Activated T-cell treated with anti-CD3 and anti-CD28 coated beads for 1 hour (primary cell): Measurements from ENCODE around the gene SOWAHB.
"Not testable (repeated sequence)": the region's sequence is repeated elsewhere in the genome, so short reads cannot be mapped to it uniquely, and the experiment has no call there.

ENCODE experiments used
- DNase-seq: peaks from one replicate; pipeline ENCODE4 v3.0.0-alpha.2; 2020; ENCODE audit warnings: low read depth

The SOWAHB gene

GRCh38 chr4:76895619-76896018 is 2.3 kb downstream of the SOWAHB start:
- DNase-seq, result no peak

GRCh38 chr4:76894537-76895255 is 3.2 kb downstream of the SOWAHB start:
- DNase-seq, result no peak

- DNase-seq, result no peak
Observed at GRCh38 chr4:76892601-76893000, 5.3 kb downstream of the SOWAHB start.

GRCh38 chr4:76892001-76892400 is 5.9 kb downstream of the SOWAHB start:
- no peak for DNase-seq

- DNase-seq, result no peak
Observed at GRCh38 chr4:76886848-76887441, 11.0 kb downstream of the SOWAHB start.

GRCh38 chr4:76886214-76886613 is 11.7 kb downstream of the SOWAHB start:
- DNase-seq, result no peak

- no peak for DNase-seq
Observed at GRCh38 chr4:76883147-76883546, 14.8 kb downstream of the SOWAHB start.

GRCh38 chr4:76882630-76883029 is 15.3 kb downstream of the SOWAHB start:
- DNase-seq, result no peak

GRCh38 chr4:76881375-76881774 is 16.6 kb downstream of the SOWAHB start:
- DNase-seq, result no peak

GRCh38 chr4:76879731-76880364 is 18.1 kb downstream of the SOWAHB start:
- DNase-seq, result no peak

GRCh38 chr4:76878641-76879165 is 19.2 kb downstream of the SOWAHB start:
- not testable (repeated sequence) for DNase-seq

GRCh38 chr4:76874176-76874575 is 23.8 kb downstream of the SOWAHB start:
- DNase-seq, result no peak

GRCh38 chr4:76873495-76873894 is 24.4 kb downstream of the SOWAHB start:
- DNase-seq, result no peak

- no peak for DNase-seq
Observed at GRCh38 chr4:76872556-76872955, 25.4 kb downstream of the SOWAHB start.

GRCh38 chr4:76868780-76869179 is 29.2 kb downstream of the SOWAHB start:
- DNase-seq, result not testable (repeated sequence)

GRCh38 chr4:76867880-76868655 is 29.9 kb downstream of the SOWAHB start:
- no peak for DNase-seq

GRCh38 chr4:76867377-76867776 is 30.6 kb downstream of the SOWAHB start:
- DNase-seq, result no peak

- no peak for DNase-seq
Observed at GRCh38 chr4:76866641-76867040, 31.3 kb downstream of the SOWAHB start.

GRCh38 chr4:76858319-76858718 is 39.6 kb downstream of the SOWAHB start:
- DNase-seq, result no peak

- no peak for DNase-seq
Observed at GRCh38 chr4:76857074-76857409, 40.9 kb downstream of the SOWAHB start.

- no peak for DNase-seq
Observed at GRCh38 chr4:76856243-76857073, 41.5 kb downstream of the SOWAHB start.

GRCh38 chr4:76854858-76855257 is 43.1 kb downstream of the SOWAHB start:
- DNase-seq, result no peak
